ENCODE results near the gene ULK4.
"Not testable (repeated sequence)": the region's sequence is repeated elsewhere in the genome, so short reads cannot be mapped to it uniquely, and the experiment has no call there.

Gene ULK4

DNA sequence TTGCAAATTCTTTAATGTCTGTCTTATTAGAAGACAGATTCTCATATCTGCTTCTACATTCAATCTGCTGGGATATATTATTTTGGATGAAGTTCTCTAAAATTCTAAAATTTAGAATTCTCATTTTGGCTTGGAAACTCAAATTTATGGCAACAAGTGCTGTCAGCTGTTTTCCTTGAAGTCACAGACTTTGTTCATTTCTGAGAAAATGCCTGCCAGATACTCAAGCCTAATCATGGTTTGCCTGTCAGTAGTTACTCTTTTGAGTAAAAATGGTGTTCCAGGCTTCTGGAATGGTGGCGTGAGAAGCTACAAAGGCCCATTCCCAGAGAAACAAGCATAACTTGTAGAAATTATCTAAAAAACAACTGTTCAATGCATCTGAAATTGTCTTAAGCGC is 646.8 kb downstream of the ULK4 start:
- no peak for DNase-seq (ENCODE audit: low read depth in 2 of 2)

DNA sequence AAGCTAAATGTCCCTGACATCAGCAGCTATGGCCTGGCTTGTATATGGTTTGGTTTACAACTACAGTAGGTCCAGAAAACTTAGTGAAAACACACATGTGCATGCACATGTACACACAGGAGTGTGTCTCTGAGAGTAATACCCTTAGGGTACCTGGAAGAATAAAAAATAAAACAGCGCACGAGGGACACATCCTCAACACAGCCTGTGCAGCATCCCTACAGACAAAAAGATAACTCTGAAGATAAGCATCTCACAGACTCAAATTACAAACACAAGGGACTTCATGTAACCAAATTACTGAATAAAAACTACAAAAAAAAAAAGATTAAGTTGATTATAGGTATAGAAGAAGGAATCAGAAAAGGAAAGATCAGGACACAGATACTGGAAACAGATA is 653.8 kb downstream of the ULK4 start:
- no peak for DNase-seq (ENCODE audit: low read depth in 2 of 2)

- DNase-seq (ENCODE audit: low read depth in 2 of 2), result no peak
Measured at GRCh38 chr3:41307065-41307464, 654.8 kb downstream of the ULK4 start.

- DNase-seq (ENCODE audit: low read depth in 2 of 2), result no peak
Measured at GRCh38 chr3:41304593-41304992, 657.3 kb downstream of the ULK4 start.

- no peak for DNase-seq (ENCODE audit: low read depth in 2 of 2)
Measured at GRCh38 chr3:41302295-41302694, 659.6 kb downstream of the ULK4 start.

DNA sequence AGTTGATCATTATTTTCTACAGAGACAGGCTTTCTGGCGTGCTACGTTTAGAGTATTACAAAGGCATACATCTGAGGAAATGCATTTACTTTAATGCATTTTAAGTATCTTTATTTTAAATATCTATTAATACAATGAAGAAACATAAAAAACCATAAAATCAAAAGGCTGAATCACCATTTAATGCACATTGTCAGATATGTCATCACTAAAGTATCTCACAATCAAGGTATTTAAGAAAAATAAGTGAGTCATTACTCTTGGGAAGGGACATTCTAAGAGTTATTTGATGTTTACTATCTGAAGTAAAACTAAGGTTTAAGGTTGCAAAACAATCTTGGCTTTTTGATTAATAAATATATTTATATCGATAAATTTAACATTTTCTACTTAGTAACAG is 660.4 kb downstream of the ULK4 start:
- DNase-seq (ENCODE audit: low read depth in 2 of 2), result no peak

DNA sequence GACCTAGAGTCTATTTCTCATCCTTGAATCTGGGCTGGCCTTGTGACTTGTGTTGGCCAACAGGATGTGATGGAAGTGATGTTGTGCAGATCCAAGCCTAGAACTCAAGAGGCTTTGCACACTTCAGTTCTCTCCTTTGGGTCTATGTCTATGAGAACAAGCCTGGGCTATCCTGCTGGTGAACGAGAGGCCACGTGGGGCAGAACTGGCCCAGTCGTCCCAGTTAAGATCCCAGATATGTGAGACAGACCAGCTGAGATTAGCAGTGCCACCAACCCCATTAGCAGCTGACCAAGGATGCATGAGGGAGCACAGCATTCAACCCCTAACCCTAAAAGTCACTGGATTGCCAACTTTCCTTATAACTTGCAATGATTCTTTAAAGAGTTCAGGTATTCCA is 662.9 kb downstream of the ULK4 start:
- no peak for DNase-seq (ENCODE audit: low read depth in 2 of 2)

DNA sequence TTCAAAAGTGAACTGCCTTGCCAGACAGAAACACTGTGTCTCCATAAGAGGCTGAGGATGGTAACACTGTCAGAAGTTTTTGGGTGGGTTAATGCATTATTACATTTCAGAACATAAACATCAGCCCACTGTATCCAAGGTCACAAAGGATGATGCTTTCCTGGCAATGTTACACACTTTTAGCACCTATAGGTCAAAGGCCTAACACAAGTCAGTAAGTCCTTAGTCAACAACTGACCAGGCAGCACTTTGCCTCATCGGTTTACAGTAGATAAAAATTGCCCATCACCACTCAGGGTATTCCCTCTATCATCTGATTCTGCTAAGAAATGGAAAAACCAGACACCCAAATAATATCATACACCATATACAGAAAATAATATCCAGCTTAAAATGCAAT is 664.2 kb downstream of the ULK4 start:
- DNase-seq (ENCODE audit: low read depth in 2 of 2), result no peak

DNA sequence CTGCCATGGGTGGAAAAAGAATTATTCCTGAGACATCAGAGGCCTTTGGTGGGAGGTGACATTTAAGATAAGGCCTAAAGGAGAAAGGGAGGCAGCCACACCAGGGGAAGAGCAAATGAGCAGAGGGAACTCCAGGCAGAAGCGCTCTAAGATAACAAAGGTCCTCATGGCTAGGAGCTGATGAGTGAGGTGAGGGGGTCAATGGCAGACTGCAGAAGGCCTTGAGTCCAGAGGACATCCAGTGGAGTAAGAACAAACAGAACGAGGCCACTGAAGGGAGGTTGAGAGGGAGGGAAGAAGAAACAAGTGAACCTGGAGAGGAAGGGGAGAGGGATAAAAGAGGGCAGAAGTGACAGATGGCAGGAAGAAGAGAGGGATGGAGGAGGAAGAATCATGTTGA is 665.3 kb downstream of the ULK4 start:
- no peak for DNase-seq (ENCODE audit: low read depth in 2 of 2)

- DNase-seq (ENCODE audit: low read depth in 2 of 2), result no peak
Measured at GRCh38 chr3:41295740-41296139, 666.2 kb downstream of the ULK4 start.

DNA sequence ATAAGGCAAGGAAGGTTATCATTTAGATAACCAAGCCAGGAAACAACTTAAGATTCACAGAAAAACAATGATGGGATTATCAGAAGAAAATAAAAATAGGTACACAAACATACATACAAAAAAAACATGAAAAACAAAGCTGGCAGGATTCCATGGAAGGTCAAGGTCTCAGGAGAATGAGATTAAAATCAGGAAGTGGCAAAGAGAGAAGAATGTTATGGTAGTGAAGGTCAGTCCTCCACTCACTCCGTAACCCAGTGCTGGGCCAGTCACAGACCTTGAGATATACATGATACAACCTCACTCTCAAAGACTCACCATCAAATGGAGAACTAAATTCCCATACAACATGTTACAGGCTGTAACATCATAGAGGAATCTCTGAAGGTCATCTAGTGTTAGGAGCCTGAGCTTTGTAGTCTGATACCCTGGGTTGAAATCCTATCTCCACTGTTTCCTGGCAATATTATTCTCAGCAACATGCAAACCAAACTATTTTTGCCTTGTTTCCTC is 668.7 kb downstream of the ULK4 start:
- no peak for DNase-seq (ENCODE audit: low read depth in 2 of 2)

GRCh38 chr3:41290736-41291135 is 671.2 kb downstream of the ULK4 start:
- DNase-seq (ENCODE audit: low read depth in 2 of 2), result no peak

DNA sequence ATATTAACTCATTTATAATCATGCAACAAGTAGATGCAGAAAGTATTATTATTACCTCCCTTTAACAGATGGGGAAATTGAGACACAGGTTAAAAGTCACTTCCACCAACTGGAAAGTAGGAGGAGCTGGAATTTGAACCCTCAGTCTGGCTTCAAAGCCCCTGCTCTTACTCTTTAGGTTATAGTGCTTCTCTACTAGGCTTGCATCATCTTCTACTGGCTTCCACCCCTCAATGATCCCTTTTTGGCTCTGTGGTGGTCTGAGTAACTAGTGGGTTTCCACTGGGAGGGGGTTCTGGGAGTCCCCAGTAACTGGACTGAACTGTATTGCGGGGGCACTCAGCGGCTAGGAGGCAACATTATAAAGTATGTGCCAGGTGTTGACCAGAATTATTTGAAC is 671.6 kb downstream of the ULK4 start:
- DNase-seq (ENCODE audit: low read depth in 2 of 2), result no peak

GRCh38 chr3:41288785-41289184 is 673.1 kb downstream of the ULK4 start:
- no peak for DNase-seq (ENCODE audit: low read depth in 2 of 2)

DNA sequence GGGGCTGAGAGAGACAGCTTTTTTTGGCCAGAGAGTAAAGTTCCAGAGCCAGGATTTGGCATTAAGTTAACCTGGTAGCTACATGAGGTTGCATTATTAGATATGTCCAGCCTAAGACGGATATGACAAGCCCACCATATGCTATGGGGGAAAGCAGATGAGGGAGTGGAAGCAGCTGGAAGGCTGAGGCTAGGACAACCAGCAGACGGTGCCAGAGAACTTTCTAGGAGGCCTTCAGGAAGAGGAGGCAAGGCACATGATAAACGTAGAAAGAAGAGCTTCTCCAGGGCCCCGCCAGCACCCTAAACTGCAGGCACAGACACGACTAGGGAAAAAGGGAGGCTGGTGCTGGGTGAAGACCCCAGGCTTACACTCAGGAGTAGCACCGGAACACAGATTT is 675.6 kb downstream of the ULK4 start:
- DNase-seq (ENCODE audit: low read depth in 2 of 2), result no peak

DNA sequence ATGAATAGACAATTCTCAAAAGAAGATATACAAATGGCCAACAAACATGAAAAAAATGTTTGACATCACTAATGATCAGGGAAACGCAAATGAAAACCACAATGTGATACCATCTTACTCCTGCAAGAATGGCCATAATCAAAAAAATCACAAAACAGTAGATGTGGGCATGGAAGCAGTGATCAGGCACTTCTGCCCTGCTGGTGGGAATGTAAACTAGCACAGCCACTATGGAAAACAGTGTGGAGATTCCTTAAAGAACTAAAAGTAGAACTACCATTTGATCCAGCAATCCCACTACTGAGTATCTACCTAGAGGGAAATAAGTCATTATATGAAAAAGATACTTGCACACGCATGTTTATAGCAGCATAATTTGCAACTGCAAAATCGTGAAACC is 677.0 kb downstream of the ULK4 start:
- DNase-seq (ENCODE audit: low read depth in 2 of 2), result not testable (repeated sequence)

- no peak for DNase-seq (ENCODE audit: low read depth in 2 of 2)
Measured at GRCh38 chr3:41277790-41278465, 684.0 kb downstream of the ULK4 start.

- no peak for DNase-seq (ENCODE audit: low read depth in 2 of 2)
Measured at GRCh38 chr3:41276191-41276590, 685.7 kb downstream of the ULK4 start.

DNA sequence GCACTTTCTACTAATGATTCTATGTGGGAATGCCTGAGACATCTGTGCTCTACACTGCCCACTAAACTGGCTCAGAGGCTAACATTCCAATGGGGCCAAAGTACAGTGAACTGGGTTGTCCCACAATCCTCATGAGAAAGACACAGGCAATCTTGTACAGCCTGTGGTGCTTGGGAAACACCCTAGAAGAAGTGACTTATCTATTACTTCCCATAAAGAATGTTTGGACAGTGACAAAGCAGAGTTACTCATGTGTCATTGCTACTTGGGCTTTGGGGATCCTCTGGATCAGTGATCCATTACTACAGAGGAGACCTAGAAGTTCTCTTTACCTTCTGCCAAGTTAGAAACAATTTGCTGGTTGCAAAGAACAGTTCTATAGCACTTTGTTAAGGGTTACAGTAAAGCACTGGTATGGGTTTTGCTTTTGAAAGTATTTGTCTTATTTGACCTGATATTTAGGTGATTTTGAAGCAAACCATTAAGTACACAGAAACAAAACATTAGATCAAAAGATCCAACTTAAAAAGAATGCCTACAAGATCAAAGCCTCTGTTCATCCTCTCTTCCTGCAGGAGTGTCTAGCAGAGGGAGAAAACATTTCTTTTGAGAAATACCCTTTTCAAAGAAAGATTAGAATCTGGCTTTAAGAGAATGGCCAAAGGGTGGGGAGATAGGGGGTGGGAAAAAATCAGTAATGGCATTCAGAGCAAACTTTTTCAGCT is 686.8 kb downstream of the ULK4 start:
- no peak for DNase-seq (ENCODE audit: low read depth in 2 of 2)

GRCh38 chr3:41272667-41273066 is 689.2 kb downstream of the ULK4 start:
- no peak for DNase-seq (ENCODE audit: low read depth in 2 of 2)

GRCh38 chr3:41267975-41268640 is 693.8 kb downstream of the ULK4 start:
- DNase-seq (ENCODE audit: low read depth in 2 of 2), result no peak

DNA sequence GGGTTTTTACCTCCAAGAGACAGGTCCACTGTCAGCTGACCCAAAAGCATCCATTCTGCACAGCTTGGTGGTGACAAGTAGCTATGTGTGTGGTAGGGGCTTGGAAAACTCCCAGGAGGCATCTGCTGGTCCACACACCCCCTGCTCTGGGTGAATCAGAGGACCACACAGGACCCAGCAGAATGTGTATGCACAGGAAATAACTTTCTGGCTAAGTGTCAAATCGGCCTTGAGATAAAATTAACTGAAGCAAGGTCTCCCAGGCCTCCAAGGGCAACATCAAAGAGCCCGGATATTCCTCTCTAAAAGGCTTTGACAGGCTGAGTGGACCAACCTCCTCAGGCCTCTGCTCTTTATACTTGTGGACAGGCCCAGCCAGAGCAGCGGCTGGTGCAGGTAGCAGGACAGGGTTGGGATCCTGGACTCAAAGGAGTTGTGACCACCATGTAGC is 696.1 kb downstream of the ULK4 start:
- DNase-seq (ENCODE audit: low read depth in 2 of 2), result no peak

- DNase-seq (ENCODE audit: low read depth in 2 of 2), result no peak
Measured at GRCh38 chr3:41265011-41265545, 696.8 kb downstream of the ULK4 start.
